ENCODE data around the gene CHP1. TPM values are rescaled to one million over a fixed set of nuclear protein-coding genes. Genes with fewer than 3 reads are reported as not detected.
"Not testable (repeated sequence)": the region's sequence is repeated elsewhere in the genome, so short reads cannot be mapped to it uniquely, and the experiment has no call there.

CHP1 gene
- total RNA-seq, 4 donors from 2014 or later = 103 to 187 (median 166) TPM

- no peak for TF ChIP-seq EP300 (IDR thresholded peaks at IDR 0.05)
- no peak for TF ChIP-seq POLR2AphosphoS5 (IDR thresholded peaks at IDR 0.05)
- no peak for TF ChIP-seq POLR2A (IDR thresholded peaks at IDR 0.05)
- TF ChIP-seq CTCF (IDR thresholded peaks at IDR 0.05) = no peak
- no peak for DNase-seq (ENCODE audit: low spot score in 2 of 2)
- H3K4me1 ChIP-seq = peaks cover 20% of the 10 kb centered on the region
- WGBS = 93% methylated on average over 1 of the region's 1 CpG
- no peaks in the 10 kb centered on the region for H3K9me3 ChIP-seq
- H3K27me3 ChIP-seq = no peaks in the 10 kb centered on the region
- peaks cover 32% of the 10 kb centered on the region for H3K36me3 ChIP-seq
- no peak overlapping the region for H3K4me3 ChIP-seq
- H3K27ac ChIP-seq = no peak overlapping the region
These were observed 50.2 kb downstream of the CHP1 start for GRCh38 chr15:41281236-41281635.

GRCh38 chr15:41282436-41282835, 51.4 kb downstream of the CHP1 start:
- H3K27ac ChIP-seq = not testable (repeated sequence)
- WGBS = 92% methylated on average over 10 of the region's 10 CpGs
- H3K36me3 ChIP-seq = peaks cover 39% of the 10 kb centered on the region

GRCh38 chr15:41282980-41283652, 52.0 kb downstream of the CHP1 start:
- H3K27me3 ChIP-seq; DNase-seq (ENCODE audit: low spot score in 2 of 2); H3K9me3 ChIP-seq: not testable (repeated sequence)
- Histone ChIP-seq H3K36me3 (peaks cover 42% of the 10 kb centered on the region), H3K27ac (peak overlapping the region; percentile 89), H3K4me1 (peaks cover 29% of the 10 kb centered on the region), H3K4me3 (peak overlapping the region; percentile 86)
- 28% methylated on average over 19 of the region's 19 CpGs for WGBS

More at GRCh38 chr15:41282436-41282835, 51.4 kb downstream of the CHP1 start:
- H3K4me1 ChIP-seq = peaks cover 29% of the 10 kb centered on the region
- not testable (repeated sequence) for H3K4me3 ChIP-seq; H3K9me3 ChIP-seq; DNase-seq (ENCODE audit: low spot score in 2 of 2); H3K27me3 ChIP-seq

- peaks cover 35% of the 10 kb centered on the region for H3K4me1 ChIP-seq
- TF ChIP-seq POLR2AphosphoS5 (IDR thresholded peaks at IDR 0.05) (peak; percentile 74 to 82 (median 82)), CTCF (IDR thresholded peaks at IDR 0.05) (no peak), EP300 (IDR thresholded peaks at IDR 0.05) (no peak), POLR2A (IDR thresholded peaks at IDR 0.05) (peak; percentile 17 to 68)
- H3K27me3 ChIP-seq = no peaks in the 10 kb centered on the region
- WGBS = 0% methylated on average over 43 of the region's 61 CpGs
- no peaks in the 10 kb centered on the region for H3K9me3 ChIP-seq
- peak overlapping the region; percentile 89 for H3K27ac ChIP-seq
- peak overlapping the region; percentile 86 for H3K4me3 ChIP-seq
- peaks cover 43% of the 10 kb centered on the region for H3K36me3 ChIP-seq
- peak; percentile 99 for DNase-seq (ENCODE audit: low spot score in 2 of 2)
These were observed 52.8 kb downstream of the CHP1 start for GRCh38 chr15:41283653-41284426.

GRCh38 chr15:41284427-41285177, 53.5 kb downstream of the CHP1 start:
- Histone ChIP-seq H3K27ac (peak overlapping the region; percentile 89), H3K4me1 (peaks cover 35% of the 10 kb centered on the region), H3K4me3 (peak overlapping the region; percentile 86), H3K27me3 (no peaks in the 10 kb centered on the region), H3K36me3 (peaks cover 37% of the 10 kb centered on the region), H3K9me3 (no peaks in the 10 kb centered on the region)
- WGBS = 1% methylated on average over 20 of the region's 20 CpGs
- no peak for TF ChIP-seq EP300 (IDR thresholded peaks at IDR 0.05)
- TF ChIP-seq POLR2AphosphoS5 (IDR thresholded peaks at IDR 0.05) = no peak
- TF ChIP-seq POLR2A (IDR thresholded peaks at IDR 0.05) = no peak
- no peak for TF ChIP-seq CTCF (IDR thresholded peaks at IDR 0.05)
- peak in 1 of 2 donors; percentile 62 for DNase-seq (ENCODE audit: low spot score in 2 of 2)

- 48% methylated on average over 7 of the region's 7 CpGs for WGBS
- Histone ChIP-seq H3K27me3 (no peaks in the 10 kb centered on the region), H3K4me3 (peak overlapping the region; percentile 86), H3K36me3 (peaks cover 34% of the 10 kb centered on the region), H3K4me1 (peaks cover 35% of the 10 kb centered on the region), H3K27ac (no peak overlapping the region), H3K9me3 (no peaks in the 10 kb centered on the region)
- no peak for TF ChIP-seq CTCF (IDR thresholded peaks at IDR 0.05)
- no peak for TF ChIP-seq POLR2A (IDR thresholded peaks at IDR 0.05)
- no peak for TF ChIP-seq EP300 (IDR thresholded peaks at IDR 0.05)
- no peak for TF ChIP-seq POLR2AphosphoS5 (IDR thresholded peaks at IDR 0.05)
- DNase-seq (ENCODE audit: low spot score in 2 of 2) = no peak
These were observed 54.2 kb downstream of the CHP1 start for GRCh38 chr15:41285285-41285684.
